PC-3 (cell line): ENCODE measurements around the gene PRXL2B.

ENCODE experiments used
- CTCF ChIP-seq: fragments of 300-600 bp; sonication (generic); conservative IDR thresholded peaks from 2 replicates; pipeline ENCODE4 v1.5.1; 2017; ENCODE audit warnings: antibody characterized with exemption, low read depth, mild to moderate bottlenecking, low read length
- EZH2 ChIP-seq: fragments of 300-600 bp; sonication (generic); IDR thresholded peaks from one replicate; pipeline ENCODE4 v1.6.1; 2017; ENCODE audit warnings: antibody characterized with exemption, mild to moderate bottlenecking, low read length; ENCODE audit not compliant: unreplicated experiment
- EZH2phosphoT487 ChIP-seq: fragments of 300-600 bp; sonication (generic); IDR thresholded peaks from 2 replicates; pipeline ENCODE4 v1.6.1; 2018; ENCODE audit warnings: mild to moderate bottlenecking, antibody characterized with exemption, low read length, borderline replicate concordance

- no peak for TF ChIP-seq CTCF
- TF ChIP-seq EZH2phosphoT487: no peak
- TF ChIP-seq EZH2: no peak
These were observed 26.2 kb downstream of the PRXL2B start for GRCh38 chr1:2612591-2613365.
